Inferior parietal cortex (tissue), 1 donor: ENCODE data around the gene APBB3.
"Not testable (repeated sequence)": the region's sequence is repeated elsewhere in the genome, so short reads cannot be mapped to it uniquely, and the experiment has no call there.

Experiments
- DNase-seq: peaks from one replicate; pipeline ENCODE4 v3.0.0-alpha.2; 2016; ENCODE audit errors: extremely low spot score

The APBB3 gene

GRCh38 chr5:140564196-140565023, at the start of gene APBB3, which contains the start of gene SLC35A4:
APBB3 (minus strand) TSS chr5:140564598; CDS start chr5:140564245, 353 bp downstream.
SLC35A4 (plus strand) TSS chr5:140564828; CDS start chr5:140567170, 2,342 bp downstream.
- DNase-seq, result peak; percentile 99

- DNase-seq, result no peak
Measured at GRCh38 chr5:140611020-140611521, 46.7 kb upstream of the APBB3 start.

DNA sequence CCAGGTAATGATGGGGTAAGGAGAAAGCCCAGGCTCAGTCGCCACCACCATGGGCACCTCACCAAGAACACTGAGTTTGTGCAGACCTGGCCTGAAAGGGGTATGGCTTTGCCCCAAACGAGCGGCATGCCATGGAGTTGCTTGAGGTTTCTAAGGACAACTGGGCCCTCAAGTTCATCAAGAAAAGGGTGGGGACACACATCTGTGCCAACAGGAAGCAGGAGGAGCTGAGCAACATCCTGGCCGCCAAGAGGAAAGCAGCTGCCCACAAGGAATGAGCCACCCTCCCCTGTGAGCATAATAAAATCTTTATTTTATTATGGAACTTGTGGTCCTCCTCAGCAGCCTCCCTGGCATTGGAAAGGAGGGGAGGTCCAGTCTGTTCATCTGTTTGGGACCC, 44.7 kb upstream of the APBB3 start:
- DNase-seq, result no peak

DNA sequence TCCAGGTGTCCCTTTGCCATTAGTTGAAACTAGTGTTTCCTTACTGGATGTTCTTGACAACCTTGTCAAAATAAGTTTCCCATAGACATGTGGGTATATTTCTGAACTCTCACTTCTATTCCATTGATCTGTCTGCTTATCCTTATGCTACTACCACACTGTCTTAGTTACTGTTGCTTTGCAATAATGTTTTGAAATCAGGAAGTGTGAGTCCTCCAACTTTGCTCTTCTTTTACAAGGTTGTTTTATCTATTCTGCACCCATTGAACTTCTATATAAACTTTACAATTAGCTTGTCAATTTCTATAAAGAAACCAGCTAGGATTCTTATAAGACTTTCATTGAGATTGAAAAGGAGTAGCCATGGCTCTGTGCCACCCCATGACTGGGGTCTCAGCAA, 44.3 kb upstream of the APBB3 start:
- no peak for DNase-seq

DNA sequence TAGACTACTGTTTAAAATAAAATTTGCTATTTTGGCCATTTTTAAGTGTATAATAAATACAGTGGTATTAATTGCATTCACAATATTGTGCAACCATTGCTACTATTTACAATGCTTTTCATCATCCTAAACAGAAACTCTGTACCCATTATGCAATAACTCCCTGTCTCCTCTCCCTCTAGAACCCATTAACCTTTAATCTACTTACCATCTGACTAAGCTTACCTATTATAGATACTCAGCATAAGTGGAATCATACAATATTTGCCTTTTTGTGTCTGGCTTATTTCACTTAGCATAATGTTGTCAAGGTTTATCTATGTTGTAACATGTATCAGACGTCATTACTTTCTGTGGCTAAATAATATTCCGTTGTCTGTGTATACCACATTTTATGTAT, 42.6 kb upstream of the APBB3 start:
- no peak for DNase-seq

DNA sequence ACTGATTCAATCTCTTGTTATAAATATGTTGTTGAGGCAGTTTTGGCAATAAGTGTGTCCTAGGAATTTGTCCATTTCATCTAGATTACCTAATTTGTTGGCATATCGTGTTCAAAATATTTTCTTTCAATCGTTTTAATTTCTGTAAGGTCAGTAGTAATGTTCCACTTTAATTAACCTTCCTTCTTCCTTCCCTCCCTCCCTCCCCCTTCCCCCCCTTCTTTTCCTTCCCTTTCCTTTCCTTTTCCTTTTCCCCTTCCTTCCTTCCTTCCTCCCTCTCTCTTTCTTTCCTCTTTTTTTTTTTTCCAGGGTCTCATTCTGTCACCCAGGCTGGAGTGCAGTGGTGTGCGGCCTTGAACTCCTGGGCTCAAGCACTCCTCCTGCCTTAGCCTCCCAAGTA, 41.5 kb upstream of the APBB3 start:
- DNase-seq, result no peak

DNA sequence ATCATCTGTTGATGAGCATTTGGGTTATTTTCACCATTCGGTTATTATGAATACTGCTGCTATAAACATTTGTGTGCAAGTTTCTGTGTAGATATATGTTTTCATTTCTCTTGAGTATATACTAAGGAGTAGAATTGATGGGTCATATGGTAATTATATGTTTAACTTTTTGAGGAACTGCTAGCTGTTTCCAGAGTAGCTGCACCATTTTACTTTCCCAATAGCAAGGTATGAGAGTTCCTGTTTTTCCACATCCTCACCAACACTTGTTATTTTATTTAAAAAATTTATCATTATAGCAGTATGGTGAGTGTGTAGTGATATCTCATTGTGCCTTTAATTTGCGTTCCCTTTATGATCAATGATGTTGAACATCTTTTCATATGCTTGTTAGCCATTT, 39.3 kb upstream of the APBB3 start:
- no peak for DNase-seq

GRCh38 chr5:140603446-140603698, 39.0 kb upstream of the APBB3 start:
- not testable (repeated sequence) for DNase-seq

DNA sequence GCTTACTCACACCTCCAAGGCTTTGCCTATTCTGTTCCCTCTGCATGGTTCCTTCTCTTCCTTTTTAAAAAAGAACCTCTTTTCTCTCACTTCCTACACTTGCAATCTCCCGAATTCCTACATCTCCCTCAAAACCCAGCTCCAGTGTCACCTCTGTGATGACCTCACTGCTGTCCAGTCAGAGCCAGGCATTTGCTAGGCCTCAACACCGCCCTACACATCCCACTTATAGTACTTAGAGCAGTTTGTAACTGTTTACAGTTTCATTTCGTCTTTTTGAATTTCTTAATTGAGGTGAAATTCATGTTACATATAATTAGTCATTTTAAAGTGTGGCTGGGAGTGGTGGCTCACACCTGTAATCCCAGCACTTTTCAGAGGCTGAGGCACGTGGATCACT, 37.7 kb upstream of the APBB3 start:
- no peak for DNase-seq

DNA sequence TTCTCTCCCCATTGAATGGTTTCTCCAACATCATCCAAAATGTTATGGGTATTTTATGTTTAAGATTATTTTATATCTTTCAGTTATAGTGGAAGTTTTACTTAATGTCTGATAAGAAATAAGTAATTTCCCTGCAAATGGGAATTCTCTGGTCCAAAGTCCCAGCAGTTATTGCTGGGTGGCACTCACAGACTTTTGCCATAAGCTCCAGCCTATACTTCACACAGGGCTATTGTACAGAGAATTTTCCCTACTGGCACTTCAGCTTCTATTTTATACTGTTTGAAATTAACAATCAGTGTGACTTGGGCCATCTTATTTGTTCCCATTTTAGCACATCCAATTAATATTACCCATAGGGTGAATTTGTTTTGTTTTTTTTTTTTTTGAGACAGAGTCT, 35.7 kb upstream of the APBB3 start:
- DNase-seq, result no peak

GRCh38 chr5:140598836-140599235, 34.4 kb upstream of the APBB3 start:
- no peak for DNase-seq

DNA sequence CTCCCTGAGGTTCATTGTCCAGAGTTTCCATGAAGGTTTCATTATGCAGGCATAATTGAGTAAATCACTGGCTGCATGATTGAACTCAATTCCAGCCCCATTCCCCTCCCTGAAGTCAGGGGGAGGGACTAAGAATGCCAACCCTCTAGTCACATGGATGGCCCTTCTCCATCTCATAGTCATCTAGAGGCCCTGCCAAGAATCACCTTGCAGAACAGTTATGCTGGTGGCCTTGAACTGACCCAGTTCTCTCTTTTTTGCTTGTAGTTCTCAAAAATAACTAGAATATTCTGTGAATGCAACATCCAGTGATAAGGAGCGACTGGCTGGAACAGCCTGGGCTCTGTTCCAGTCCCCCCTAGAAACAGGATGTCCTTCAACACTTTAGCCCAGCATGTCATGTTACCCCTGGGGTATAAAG, 31.9 kb upstream of the APBB3 start:
- DNase-seq, result no peak

- no peak for DNase-seq
Measured at GRCh38 chr5:140595538-140596300, 31.3 kb upstream of the APBB3 start.

GRCh38 chr5:140594169-140594568, 29.8 kb upstream of the APBB3 start:
- no peak for DNase-seq

DNA sequence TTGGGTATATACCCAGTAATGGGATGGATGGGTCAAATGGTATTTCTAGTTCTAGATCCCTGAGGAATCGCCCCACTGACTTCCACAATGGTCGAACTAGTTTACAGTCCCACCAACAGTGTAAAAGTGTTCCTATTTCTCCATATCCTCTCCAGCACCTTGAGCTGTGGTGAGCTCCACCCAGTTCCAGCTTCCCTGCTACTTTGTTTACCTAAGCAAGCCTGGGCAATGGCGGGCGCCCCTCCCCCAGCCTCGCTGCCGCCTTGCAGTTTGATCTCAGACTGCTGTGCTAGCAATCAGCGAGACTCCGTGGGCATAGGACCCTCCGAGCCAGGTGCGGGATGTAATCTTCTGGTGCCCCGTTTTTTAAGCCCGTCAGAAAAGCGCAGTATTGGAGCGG, 28.7 kb upstream of the APBB3 start:
- not testable (repeated sequence) for DNase-seq

DNA sequence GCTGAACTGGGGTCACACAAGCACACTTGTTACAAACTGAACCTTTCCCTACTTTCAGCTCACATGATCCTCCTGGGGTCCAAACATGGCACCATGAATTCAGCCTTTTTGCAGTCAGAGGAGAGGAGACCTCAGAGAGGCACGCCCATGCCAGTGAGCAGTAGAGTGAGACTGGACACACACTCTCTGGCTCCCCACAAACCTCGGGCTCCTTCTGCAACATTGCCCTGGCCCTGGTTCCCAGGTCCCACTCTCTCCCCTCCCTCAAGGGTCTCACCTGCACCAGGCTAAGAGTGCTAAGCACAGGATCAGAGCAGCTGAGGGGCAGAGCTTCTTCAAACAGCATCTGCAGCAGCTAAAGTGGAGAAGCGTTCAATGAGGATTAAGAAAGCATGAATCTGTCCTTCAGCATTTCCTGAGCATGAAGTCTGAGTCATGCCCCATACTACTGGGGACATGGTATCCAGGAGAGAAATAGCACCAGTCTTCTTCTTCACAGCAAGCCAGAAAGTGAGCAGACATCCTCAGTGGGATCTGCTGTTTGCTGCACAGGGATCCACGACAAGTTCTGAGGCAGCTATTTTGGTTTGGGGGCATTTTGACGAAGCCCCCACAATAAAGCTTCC, 27.5 kb upstream of the APBB3 start:
- DNase-seq, result no peak

DNA sequence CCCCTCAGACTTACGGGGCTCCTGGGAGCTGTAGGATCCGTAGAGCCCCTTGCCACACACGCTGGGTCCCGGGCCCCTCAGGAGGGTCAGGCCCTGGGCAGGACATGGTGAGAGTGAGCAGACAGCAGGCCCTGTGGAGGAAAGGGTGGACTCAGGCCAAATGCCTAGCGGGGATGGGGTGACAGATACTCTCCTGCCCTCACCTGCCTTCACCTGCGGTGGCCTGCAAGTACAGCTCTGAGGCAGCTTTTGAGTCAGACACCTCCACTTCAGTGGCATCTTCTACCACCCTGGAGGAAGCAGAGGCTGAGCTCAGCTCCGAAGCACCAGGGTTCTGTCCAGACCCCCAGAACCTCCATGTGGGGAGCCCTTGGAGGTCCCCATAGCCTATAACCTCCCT, 26.5 kb upstream of the APBB3 start:
- no peak for DNase-seq

- no peak for DNase-seq
Measured at GRCh38 chr5:140588311-140589070, 24.1 kb upstream of the APBB3 start.

DNA sequence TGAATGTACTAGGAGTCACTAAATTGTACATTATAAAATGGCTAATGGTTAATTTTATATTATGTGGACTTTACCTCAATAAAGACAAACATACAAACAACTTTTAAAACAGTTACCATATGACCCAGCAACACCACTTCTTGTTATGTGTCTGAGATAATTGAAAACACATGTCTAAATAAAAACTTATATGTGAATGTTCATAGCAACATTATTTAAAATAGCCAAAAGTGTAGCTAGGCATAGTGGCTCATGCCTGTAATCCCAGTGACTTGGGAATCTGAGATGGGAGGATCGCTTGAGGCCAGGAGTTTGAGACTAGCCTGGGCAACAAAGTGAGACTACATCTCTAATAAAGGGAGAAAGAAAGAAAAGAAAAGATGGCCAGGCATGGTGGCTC, 23.1 kb upstream of the APBB3 start:
- DNase-seq, result no peak

DNA sequence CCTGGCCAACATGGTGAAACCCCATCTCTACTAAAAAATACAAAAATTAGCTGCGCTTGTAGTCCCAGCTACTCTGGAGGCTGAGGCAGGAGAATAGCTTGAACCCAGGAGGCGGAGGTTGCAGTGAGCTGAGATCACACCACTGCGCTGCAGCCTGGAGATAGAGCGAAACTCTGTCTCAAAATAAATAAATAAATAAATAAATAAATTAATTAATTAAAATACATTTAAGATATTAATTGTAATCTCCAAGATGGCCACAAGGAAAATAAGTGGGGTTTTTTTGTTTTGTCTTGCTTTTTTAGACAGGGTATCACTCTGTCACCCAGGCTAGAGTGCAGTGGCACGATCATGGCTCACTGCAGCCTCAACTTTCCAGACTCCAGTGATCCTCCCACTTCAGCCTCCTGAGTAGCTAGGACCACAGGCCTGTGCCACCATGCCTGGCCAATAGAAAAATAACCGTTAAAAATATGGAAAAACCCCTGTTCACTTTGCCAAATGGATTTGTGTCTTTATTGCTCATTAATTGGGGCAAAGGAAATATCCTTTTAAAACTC, 14.9 kb upstream of the APBB3 start:
- not testable (repeated sequence) for DNase-seq

- no peak for DNase-seq
Measured at GRCh38 chr5:140576776-140577201, 12.4 kb upstream of the APBB3 start.
